A549 (cell line): Measurements from ENCODE around the gene TRDN. TPM values are rescaled to one million over a fixed set of nuclear protein-coding genes. Genes with fewer than 3 reads are reported as not detected.

Experiments used
- ATAC-seq, 2 experiments: fragments of 200-7000 bp in 1 of 2; fragments of >200 bp in 1 of 2; cut with Nextera tagmentation in 1 of 2; cut with Tn5 transposase in 1 of 2; 3 replicates each; pipeline versions ENCODE4 v1.8.0 to v1.9.1; 2018 to 2020; ENCODE audit warnings: mild to moderate bottlenecking in 1 of 2, moderate library complexity in 1 of 2
- CTCF ChIA-PET: fragments of 300-600 bp; sonication (Branson Sonifier 250); formaldehyde crosslinking; extraction: SDS; loops from one replicate; lab custom pipeline; 2021; ENCODE audit warnings: antibody characterized with exemption, inconsistent platforms; lab: Yijun Ruan, JAX
- POLR2A ChIA-PET: fragments of 350-600 bp; formaldehyde crosslinking; extraction: SDS; loops from one replicate; lab custom pipeline; 2021; ENCODE audit warnings: antibody characterized with exemption, inconsistent platforms; lab: Yijun Ruan, JAX
- DNase-seq, 2 experiments: peaks; one replicate each; pipeline versions ENCODE4 v3.0.0 to v3.0.0-alpha.2; 2011 to 2016; ENCODE audit warnings: low read depth in 1 of 2, low spot score in 1 of 2
- FAIRE-seq: peaks from 2 replicates; lab custom pipeline; 2011; peaks lifted over from hg19 to GRCh38; lab: Jason Lieb, UNC
- H3K27ac ChIP-seq, 2 experiments: fragments of >200 bp; sonication (Bioruptor Twin); formaldehyde crosslinking; 3 replicates each; pipeline ENCODE4 v1.5.1; 2016 to 2017
- H3K4me1 ChIP-seq: fragments of >200 bp; sonication (Bioruptor Twin); formaldehyde crosslinking; 3 replicates; pipeline ENCODE4 v1.6.1; 2016
- H3K4me2 ChIP-seq: fragments of >200 bp; sonication (Bioruptor Twin); formaldehyde crosslinking; 3 replicates; pipeline ENCODE4 v1.6.1; 2016
- H3K4me3 ChIP-seq: fragments of >200 bp; sonication (Bioruptor Twin); formaldehyde crosslinking; 3 replicates; pipeline ENCODE4 v1.5.1; 2016
- H3K9me3 ChIP-seq: fragments of >200 bp; sonication (Bioruptor Twin); formaldehyde crosslinking; 3 replicates; pipeline ENCODE4 v1.6.1; 2016
- CBX2 ChIP-seq: fragments of 200-600 bp; sonication (generic); IDR thresholded peaks from 2 replicates; pipeline ENCODE4 v1.6.1; 2016; ENCODE audit warnings: low read depth, mild to moderate bottlenecking, borderline replicate concordance
- CEBPB ChIP-seq, 2 experiments: fragments of >200 bp in 1 of 2; sonication (Bioruptor Twin) in 1 of 2; formaldehyde crosslinking in 1 of 2; IDR thresholded peaks; 2 replicates each; pipeline ENCODE4 v1.6.1; 2012 to 2016
- CHD4 ChIP-seq: fragments of 200-600 bp; sonication (generic); IDR thresholded peaks from 2 replicates; pipeline ENCODE4 v1.6.1; 2016; ENCODE audit warnings: antibody characterized with exemption, mild to moderate bottlenecking, borderline replicate concordance
- E2F6 ChIP-seq: IDR thresholded peaks from 2 replicates; pipeline ENCODE4 v1.6.1; 2012; ENCODE audit warnings: low read depth, borderline replicate concordance
- EHF ChIP-seq: fragments of 250-450 bp; sonication (Bioruptor Pico); IDR thresholded peaks from 2 replicates; pipeline ENCODE4 v1.5.0; 2020; ENCODE audit warnings: mild to moderate bottlenecking
- EHMT2 ChIP-seq: fragments of 200-600 bp; sonication (generic); IDR thresholded peaks from 2 replicates; pipeline ENCODE4 v1.6.1; 2016; ENCODE audit warnings: antibody characterized with exemption, low read depth, mild to moderate bottlenecking, moderate library complexity
- GATA3 ChIP-seq: IDR thresholded peaks from 2 replicates; pipeline ENCODE4 v1.6.1; 2012; ENCODE audit warnings: borderline replicate concordance
- HES2 ChIP-seq: fragments of >200 bp; sonication (Bioruptor Twin); formaldehyde crosslinking; IDR thresholded peaks from 2 replicates; pipeline ENCODE4 v1.6.1; 2016
- HEYL ChIP-seq: fragments of 250-450 bp; sonication (Bioruptor Pico); IDR thresholded peaks from 2 replicates; pipeline ENCODE4 v1.8.0; 2021; ENCODE audit warnings: mild to moderate bottlenecking, moderate library complexity
- HMGXB4 ChIP-seq: fragments of 250-450 bp; sonication (Bioruptor Pico); IDR thresholded peaks from 2 replicates; pipeline ENCODE4 v1.5.0; 2021; ENCODE audit warnings: mild to moderate bottlenecking, moderate library complexity, borderline replicate concordance
- JUN ChIP-seq, 2 experiments: fragments of >200 bp; sonication (Bioruptor Twin); formaldehyde crosslinking; IDR thresholded peaks; 2 replicates in 1 of 2; 3 replicates in 1 of 2; pipeline ENCODE4 v1.6.1; 2016 to 2017
- JUNB ChIP-seq: fragments of >200 bp; sonication (Bioruptor Twin); formaldehyde crosslinking; IDR thresholded peaks from 2 replicates; pipeline ENCODE4 v1.6.1; 2016
- MAX ChIP-seq: IDR thresholded peaks from 2 replicates; pipeline ENCODE4 v1.6.1; 2012
- NFE2L2 ChIP-seq: fragments of 150-350 bp; conservative IDR thresholded peaks from 2 replicates; pipeline ENCODE4 v1.6.1; 2014; ENCODE audit warnings: low read length
- NPAS2 ChIP-seq: fragments of 250-450 bp; sonication (Bioruptor Pico); IDR thresholded peaks from 2 replicates; pipeline ENCODE4 v1.8.0; 2022; ENCODE audit warnings: mild to moderate bottlenecking, moderate library complexity, borderline replicate concordance
- PHF8 ChIP-seq: fragments of 200-600 bp; sonication (generic); IDR thresholded peaks from 2 replicates; pipeline ENCODE4 v1.6.1; 2016; ENCODE audit warnings: low read depth, mild to moderate bottlenecking, antibody characterized with exemption, moderate library complexity, borderline replicate concordance
- RAD21 ChIP-seq, 2 experiments: fragments of >200 bp in 1 of 2; sonication (Bioruptor Twin) in 1 of 2; formaldehyde crosslinking in 1 of 2; IDR thresholded peaks in 1 of 2; conservative IDR thresholded peaks in 1 of 2; 2 replicates in 1 of 2; 3 replicates in 1 of 2; pipeline ENCODE4 v1.6.1; 2012 to 2018; ENCODE audit warnings: inconsistent platforms in 1 of 2
- RCOR1 ChIP-seq: fragments of 150-350 bp; IDR thresholded peaks from 2 replicates; pipeline ENCODE4 v1.6.1; 2014; ENCODE audit warnings: antibody characterized with exemption, low read length, low read depth
- REST ChIP-seq: fragments of 200-600 bp; sonication (generic); IDR thresholded peaks from 2 replicates; pipeline ENCODE4 v1.6.1; 2016; ENCODE audit warnings: antibody characterized with exemption, mild to moderate bottlenecking, moderate library complexity
- RNF2 ChIP-seq: fragments of 200-600 bp; sonication (generic); IDR thresholded peaks from 2 replicates; pipeline ENCODE4 v1.6.1; 2016; ENCODE audit warnings: low read depth, mild to moderate bottlenecking, antibody characterized with exemption, moderate library complexity, borderline replicate concordance
- SREBF2 ChIP-seq: fragments of 450-650 bp; IDR thresholded peaks from 2 replicates; pipeline ENCODE4 v1.6.1; 2014; ENCODE audit warnings: mild to moderate bottlenecking, moderate library complexity
- TP53 ChIP-seq: fragments of 250-450 bp; sonication (Bioruptor Pico); IDR thresholded peaks from 2 replicates; pipeline ENCODE4 v1.5.0; 2021; ENCODE audit warnings: mild to moderate bottlenecking, moderate library complexity
- USF2 ChIP-seq: fragments of 450-650 bp; IDR thresholded peaks from 2 replicates; pipeline ENCODE4 v1.6.1; 2014; ENCODE audit warnings: antibody characterized with exemption
- ZNF302 ChIP-seq: fragments of 250-450 bp; sonication (Bioruptor Pico); IDR thresholded peaks from 2 replicates; pipeline ENCODE4 v1.9.0; 2021; ENCODE audit warnings: inconsistent platforms, mild to moderate bottlenecking, moderate library complexity
- ZSCAN20 ChIP-seq: fragments of 250-450 bp; sonication (Bioruptor Pico); IDR thresholded peaks from 2 replicates; pipeline ENCODE4 v1.8.0; 2022; ENCODE audit warnings: mild to moderate bottlenecking, moderate library complexity
- WGBS: methylation state at CpG from one replicate; pipeline ENCODE4 v1.1.6; 2017; ENCODE audit errors: missing lambda C conversion rate; 5-methylcytosine and 5-hydroxymethylcytosine counted together
- polyA plus RNA-seq, 4 experiments: library from polyadenylated mRNA; depleted of rRNA in 3 of 4; stranded (reverse); fragments of >200 nt; fragmentation: RNase III in 1 of 4; extraction: RNeasy Plus Mini Kit Qiagen cat#74134 plus additional on column Dnase treatment in 1 of 4; gene quantifications; 2 replicates in 3 of 4; 3 replicates in 1 of 4; pipeline ENCODE4 v1.2.3, GENCODE V29; 2011 to 2017

The TRDN gene
- polyA plus RNA-seq, 2 of the 4 experiments (the other 2 are of a cell fraction) = not detected

- DNase-seq (no peak), FAIRE-seq (no peak), ATAC-seq (no peak)
- H3K4me1 ChIP-seq = no peaks in the 10 kb centered on the region
- 10% methylated on average over 1 of the region's 1 CpG for WGBS
- H3K4me3 ChIP-seq = no peak overlapping the region
- no peak overlapping the region for H3K27ac ChIP-seq
- CTCF ChIA-PET = interaction anchor here (1.1 kb wide), 1 partner anchor 46 kb away, joined by 3 read pairs; no protein-coding TSS in a partner anchor
- no peak overlapping the region for H3K4me2 ChIP-seq
- TF ChIP-seq HMGXB4 (CRISPR knock-in tag) (no peak), REST (no peak), HES2 (no peak), CEBPB (IDR thresholded peaks at IDR 0.05) (no peak), MAX (no peak), NFE2L2 (no peak), HEYL (no peak), ZNF302 (no peak), RCOR1 (no peak), SREBF2 (no peak), RNF2 (no peak), TP53 (no peak), GATA3 (no peak), EHMT2 (no peak), JUNB (no peak)
- TF ChIP-seq, all 56 proteins: peak for 0
- H3K9me3 ChIP-seq = no peaks in the 10 kb centered on the region
- POLR2A ChIA-PET = no interaction called here
Observed at GRCh38 chr6:123189816-123190215, 446.9 kb downstream of the TRDN start.

- DNase-seq (no peak), ATAC-seq (no peak), FAIRE-seq (no peak)
- POLR2A ChIA-PET = no interaction called here
- no peaks in the 10 kb centered on the region for H3K4me1 ChIP-seq
- H3K27ac ChIP-seq = no peak overlapping the region
- WGBS = 15% methylated on average over 3 of the region's 7 CpGs
- H3K9me3 ChIP-seq = no peaks in the 10 kb centered on the region
- H3K4me2 ChIP-seq = no peak overlapping the region
- CTCF ChIA-PET = no interaction called here
- no peak for TF ChIP-seq RAD21 (conservative IDR thresholded peaks at IDR 0.05 in 1 of 2, IDR thresholded peaks at IDR 0.05 in 1 of 2)
- no peak overlapping the region for H3K4me3 ChIP-seq
Observed at GRCh38 chr6:123182998-123183397, 453.8 kb downstream of the TRDN start.

GRCh38 chr6:123176706-123177105, 460.0 kb downstream of the TRDN start:
- DNase-seq = no peak
- Histone ChIP-seq H3K4me1 (no peaks in the 10 kb centered on the region), H3K9me3 (no peaks in the 10 kb centered on the region), H3K27ac (no peak overlapping the region), H3K4me3 (no peak overlapping the region), H3K4me2 (no peak overlapping the region)
- ChIA-PET POLR2A (no interaction called here), CTCF (interaction anchor here (0.6 kb wide), 1 partner anchor 696 kb away, joined by 3 read pairs; no protein-coding TSS in a partner anchor)
- FAIRE-seq = no peak
- TF ChIP-seq CBX2 = no peak
- TF ChIP-seq SREBF2 = no peak
- TF ChIP-seq PHF8 = no peak
- TF ChIP-seq RNF2 = no peak
- TF ChIP-seq ZNF302 = no peak
- no peak for TF ChIP-seq CHD4
- TF ChIP-seq ZSCAN20 (CRISPR knock-in tag) = no peak
- no peak for TF ChIP-seq USF2
- TF ChIP-seq E2F6 = no peak
- no peak for TF ChIP-seq JUN (IDR thresholded peaks at IDR 0.05)
- no peak for TF ChIP-seq EHF (CRISPR knock-in tag)
- TF ChIP-seq RCOR1 = no peak
- no peak for TF ChIP-seq NPAS2 (CRISPR knock-in tag)
- no peak for ATAC-seq
- WGBS = 48% methylated on average over 1 of the region's 1 CpG
